ENCODE data around the gene TNRC6B.

- TF ChIP-seq GATA2 (IDR thresholded peaks at IDR 0.05; ENCODE audit: low read depth, low read length) (no peak), GATA3 (IDR thresholded peaks at IDR 0.05; ENCODE audit: low read depth, low read length) (no peak)
These were observed 63.6 kb downstream of the TNRC6B start for GRCh38 chr22:40241200-40241763.
